Trophoblast cell (in vitro differentiated cells and primary cell): ENCODE measurements around the gene KSR1.
"Not testable (repeated sequence)": the region's sequence is repeated elsewhere in the genome, so short reads cannot be mapped to it uniquely, and the experiment has no call there.

Experiments
- DNase-seq, 2 donors: peaks; one replicate each; pipeline ENCODE4 v3.0.0-alpha.2; 2016
- H2AFZ ChIP-seq: 2 replicates; pipeline ENCODE4 v1.6.1; 2013; ENCODE audit warnings: low read length, moderate library complexity, mild to moderate bottlenecking; ENCODE audit not compliant: insufficient read depth, poor library complexity
- H2AK5ac ChIP-seq: 2 replicates; pipeline ENCODE4 v1.6.1; 2013; ENCODE audit warnings: mild to moderate bottlenecking, low read length
- H2BK120ac ChIP-seq: 2 replicates; pipeline ENCODE4 v1.6.1; 2013; ENCODE audit warnings: low read length, mild to moderate bottlenecking, moderate library complexity; ENCODE audit not compliant: insufficient read depth, poor library complexity
- H2BK12ac ChIP-seq: 2 replicates; pipeline ENCODE4 v1.6.1; 2013; ENCODE audit warnings: mild to moderate bottlenecking, low read length, moderate library complexity
- H2BK5ac ChIP-seq: 2 replicates; pipeline ENCODE4 v1.6.1; 2013; ENCODE audit warnings: low read length, low read depth, moderate library complexity, mild to moderate bottlenecking; ENCODE audit not compliant: poor library complexity
- H3K14ac ChIP-seq: 2 replicates; pipeline ENCODE4 v1.6.1; 2013; ENCODE audit warnings: mild to moderate bottlenecking, low read length
- H3K18ac ChIP-seq: 2 replicates; pipeline ENCODE4 v1.6.1; 2013; ENCODE audit warnings: mild to moderate bottlenecking, low read length
- H3K23ac ChIP-seq: 2 replicates; pipeline ENCODE4 v1.6.1; 2013; ENCODE audit warnings: low read length
- H3K27ac ChIP-seq: 2 replicates; pipeline ENCODE4 v1.5.1; 2013; ENCODE audit warnings: low read depth, mild to moderate bottlenecking, inconsistent platforms, low read length, moderate library complexity
- H3K27me3 ChIP-seq: 2 replicates; pipeline ENCODE4 v1.6.1; 2013; ENCODE audit warnings: inconsistent platforms, mild to moderate bottlenecking, low read length, moderate library complexity; ENCODE audit not compliant: insufficient read depth
- H3K36me3 ChIP-seq, 2 experiments: 1 replicate in 1 of 2; 2 replicates in 1 of 2; pipeline ENCODE4 v1.6.1; 2013; ENCODE audit warnings: low read length in 2 of 2, mild to moderate bottlenecking in 2 of 2, moderate library complexity in 1 of 2; ENCODE audit not compliant: insufficient read depth in 2 of 2, control insufficient read depth in 1 of 2
- H3K4ac ChIP-seq: 2 replicates; pipeline ENCODE4 v1.6.1; 2013; ENCODE audit warnings: low read depth, mild to moderate bottlenecking, low read length, moderate library complexity
- H3K4me1 ChIP-seq, 2 experiments: 1 replicate in 1 of 2; 2 replicates in 1 of 2; pipeline ENCODE4 v1.6.1; 2013; ENCODE audit warnings: low read length in 2 of 2, mild to moderate bottlenecking in 2 of 2, moderate library complexity in 1 of 2; ENCODE audit not compliant: insufficient read depth in 2 of 2, control insufficient read depth in 1 of 2
- H3K4me2 ChIP-seq: 2 replicates; pipeline ENCODE4 v1.6.1; 2013; ENCODE audit warnings: inconsistent platforms, mild to moderate bottlenecking, low read length, moderate library complexity
- H3K4me3 ChIP-seq: 2 replicates; pipeline ENCODE4 v1.5.1; 2013; ENCODE audit warnings: mild to moderate bottlenecking, low read depth, low read length, inconsistent platforms
- H3K79me1 ChIP-seq: one replicate; pipeline ENCODE4 v1.6.1; 2013; ENCODE audit warnings: low read length
- H3K79me2 ChIP-seq: 2 replicates; pipeline ENCODE4 v1.6.1; 2013; ENCODE audit warnings: low read length, mild to moderate bottlenecking; ENCODE audit not compliant: control insufficient read depth, insufficient read depth, poor library complexity
- H3K9ac ChIP-seq: 2 replicates; pipeline ENCODE4 v1.6.1; 2013; ENCODE audit warnings: mild to moderate bottlenecking, low read length
- H3K9me3 ChIP-seq: 2 replicates; pipeline ENCODE4 v1.6.1; 2013; ENCODE audit warnings: low read depth, mild to moderate bottlenecking, control low read depth, inconsistent platforms, low read length; ENCODE audit not compliant: insufficient read depth
- H4K12ac ChIP-seq: 2 replicates; pipeline ENCODE4 v1.6.1; 2013; ENCODE audit warnings: low read depth, mild to moderate bottlenecking, low read length, moderate library complexity
- H4K8ac ChIP-seq: 2 replicates; pipeline ENCODE4 v1.6.1; 2013; ENCODE audit warnings: low read depth, mild to moderate bottlenecking, low read length, moderate library complexity
- H4K91ac ChIP-seq: one replicate; pipeline ENCODE4 v1.6.1; 2013; ENCODE audit warnings: low read depth, mild to moderate bottlenecking, low read length, moderate library complexity
- WGBS: extraction: QIAGEN DNeasy Blood & Tissue Kit; methylation state at CpG from one replicate; pipeline ENCODE4 v1.1.7; 2013; ENCODE audit warnings: missing lambda C conversion rate; ENCODE audit not compliant: insufficient read length, insufficient coverage; ENCODE audit errors: extremely low coverage; 5-methylcytosine and 5-hydroxymethylcytosine counted together

KSR1 gene

GRCh38 chr17:27635275-27635823 lies 179.1 kb downstream of the KSR1 start:
- H3K36me3 ChIP-seq, result peaks cover 0 to 3% of the 10 kb centered on the region in 2 experiments
- DNase-seq, result no peak
- peaks cover 3% of the 10 kb centered on the region for H3K79me1 ChIP-seq
- no peaks in the 10 kb centered on the region for H3K4me1 ChIP-seq
- H3K4me3 ChIP-seq, result no peak overlapping the region
- no peak overlapping the region for H2BK12ac ChIP-seq
- no peak overlapping the region for H3K4me2 ChIP-seq
- no peaks in the 10 kb centered on the region for H3K27me3 ChIP-seq
- H3K27ac ChIP-seq, result no peak overlapping the region
- no peak overlapping the region for H2AFZ ChIP-seq
- H3K4ac ChIP-seq, result no peak overlapping the region
- no peak overlapping the region for H3K14ac ChIP-seq
- no peaks in the 10 kb centered on the region for H3K79me2 ChIP-seq
- no peak overlapping the region for H2BK5ac ChIP-seq
- no peak overlapping the region for H2AK5ac ChIP-seq
- no CpG with 5 or more reads among the region's 6 CpGs for WGBS
- no peaks in the 10 kb centered on the region for H3K9me3 ChIP-seq
- no peak overlapping the region for H3K9ac ChIP-seq
- no peak overlapping the region for H4K91ac ChIP-seq
- H2BK120ac ChIP-seq, result no peak overlapping the region
- H3K23ac ChIP-seq, result no peak overlapping the region
- no peak overlapping the region for H4K12ac ChIP-seq
- no peak overlapping the region for H4K8ac ChIP-seq
- no peak overlapping the region for H3K18ac ChIP-seq

DNA sequence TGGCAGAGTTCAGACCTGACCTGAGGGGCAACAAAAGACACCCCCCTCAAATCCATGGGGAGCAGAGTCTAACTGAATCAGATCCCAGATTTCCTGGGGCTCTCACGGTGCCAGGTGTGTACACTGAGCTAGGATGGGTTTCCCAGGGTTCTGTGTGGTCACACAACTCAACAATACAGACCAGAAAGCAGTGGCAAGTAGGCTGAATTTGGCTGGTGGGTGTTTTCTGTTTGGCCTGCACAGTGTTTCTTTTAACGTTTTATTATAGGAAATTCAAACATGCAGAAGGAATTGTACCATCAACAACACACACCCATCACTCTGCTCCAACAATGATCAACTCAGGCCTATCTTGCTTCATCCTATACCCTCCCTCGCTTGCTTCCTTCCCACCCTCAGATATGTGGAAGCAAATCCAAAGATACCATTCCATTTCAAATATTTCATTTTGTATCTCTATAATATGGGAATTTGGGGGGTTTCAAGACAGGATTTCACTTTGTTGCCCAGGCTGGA lies 179.8 kb downstream of the KSR1 start:
- not testable (repeated sequence) for H4K8ac ChIP-seq, H3K4me2 ChIP-seq, H3K23ac ChIP-seq, H3K36me3 ChIP-seq, H3K18ac ChIP-seq, H3K9ac ChIP-seq, H4K12ac ChIP-seq, H3K27me3 ChIP-seq, H2BK12ac ChIP-seq, H2AK5ac ChIP-seq, DNase-seq, H3K4me1 ChIP-seq, H4K91ac ChIP-seq, H3K14ac ChIP-seq, H3K9me3 ChIP-seq, H3K4ac ChIP-seq, H3K27ac ChIP-seq, H3K79me2 ChIP-seq, H2AFZ ChIP-seq, H3K4me3 ChIP-seq, H2BK5ac ChIP-seq, H3K79me1 ChIP-seq, H2BK120ac ChIP-seq
- no CpG with 5 or more reads among the region's 3 CpGs for WGBS

DNA sequence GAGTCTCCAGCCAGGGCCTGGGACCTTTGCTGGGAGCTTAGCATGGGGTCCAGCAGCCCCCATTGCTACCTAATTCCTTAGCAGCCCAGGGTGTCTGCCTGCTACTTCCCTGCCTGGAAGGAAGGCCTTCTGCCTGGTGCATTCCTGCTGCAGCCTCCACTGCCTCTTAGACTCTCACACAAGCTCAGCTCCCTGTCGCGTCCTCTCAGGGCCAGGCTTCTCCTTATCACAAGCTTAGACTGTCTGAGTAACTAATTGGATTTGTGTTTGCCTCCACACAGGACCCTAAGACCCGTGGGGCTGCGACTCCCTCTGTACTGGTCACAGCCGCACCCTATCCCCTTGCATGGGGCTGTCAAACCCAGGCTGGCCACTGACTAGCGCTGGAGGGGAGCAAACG lies 181.6 kb downstream of the KSR1 start:
- H3K14ac ChIP-seq, H3K4me1 ChIP-seq, H3K4ac ChIP-seq, H3K27me3 ChIP-seq, H2BK5ac ChIP-seq, H2BK12ac ChIP-seq, H2AFZ ChIP-seq, H3K36me3 ChIP-seq, H3K9ac ChIP-seq, H3K27ac ChIP-seq, H3K9me3 ChIP-seq, H3K79me2 ChIP-seq, H4K12ac ChIP-seq, H2AK5ac ChIP-seq, H4K8ac ChIP-seq, H3K23ac ChIP-seq, H4K91ac ChIP-seq, H3K79me1 ChIP-seq, DNase-seq, H3K18ac ChIP-seq, H2BK120ac ChIP-seq, H3K4me3 ChIP-seq, H3K4me2 ChIP-seq: not testable (repeated sequence)
- no CpG with 5 or more reads among the region's 7 CpGs for WGBS

- WGBS, result no CpG with 5 or more reads among the region's 5 CpGs
- H4K91ac ChIP-seq, H3K27ac ChIP-seq: not testable (repeated sequence)
Measured at GRCh38 chr17:27638415-27638914, 182.2 kb downstream of the KSR1 start.

More at GRCh38 chr17:27638415-27638914, 182.2 kb downstream of the KSR1 start:
- not testable (repeated sequence) for H2AK5ac ChIP-seq, H3K79me2 ChIP-seq, H4K8ac ChIP-seq, H3K27me3 ChIP-seq, H2AFZ ChIP-seq, H2BK5ac ChIP-seq, H3K18ac ChIP-seq, H3K4me1 ChIP-seq, H3K23ac ChIP-seq, H3K79me1 ChIP-seq, DNase-seq, H2BK12ac ChIP-seq, H3K9me3 ChIP-seq, H3K14ac ChIP-seq, H3K4me3 ChIP-seq, H2BK120ac ChIP-seq, H4K12ac ChIP-seq, H3K9ac ChIP-seq, H3K4ac ChIP-seq, H3K4me2 ChIP-seq, H3K36me3 ChIP-seq
